CD4-positive, alpha-beta T cell treated with Interferon gamma for 1 hour (primary cell): Measurements from ENCODE around the gene CCNT1.
"Not testable (repeated sequence)": the region's sequence is repeated elsewhere in the genome, so short reads cannot be mapped to it uniquely, and the experiment has no call there.

ENCODE experiments used
- DNase-seq: peaks from one replicate; pipeline ENCODE4 v3.0.0-alpha.2; 2020

The CCNT1 gene

GRCh38 chr12:48690990-48691389 lies 25.5 kb downstream of the CCNT1 start:
- DNase-seq, result no peak

- no peak for DNase-seq
These were observed 26.1 kb downstream of the CCNT1 start for GRCh38 chr12:48690436-48690835.

- DNase-seq, result no peak
These were observed 27.7 kb downstream of the CCNT1 start for GRCh38 chr12:48688836-48689235.

- no peak for DNase-seq
These were observed 28.9 kb downstream of the CCNT1 start for GRCh38 chr12:48687592-48687991.

GRCh38 chr12:48686615-48687334 lies 29.7 kb downstream of the CCNT1 start:
- DNase-seq, result no peak

- no peak for DNase-seq
These were observed 30.4 kb downstream of the CCNT1 start for GRCh38 chr12:48686037-48686595.

GRCh38 chr12:48683534-48683933 lies 33.0 kb downstream of the CCNT1 start:
- no peak for DNase-seq

GRCh38 chr12:48682927-48683326 lies 33.6 kb downstream of the CCNT1 start:
- DNase-seq, result no peak

GRCh38 chr12:48682533-48682905 lies 34.0 kb downstream of the CCNT1 start:
- DNase-seq, result not testable (repeated sequence)

- peak; percentile 96 for DNase-seq
These were observed 34.6 kb downstream of the CCNT1 start, which contains the start of gene KANSL2 for GRCh38 chr12:48681710-48682532. TSS of gene KANSL2 (minus strand) at chr12:48682238. CDS start at chr12:48681632, 606 bp downstream.

- no peak for DNase-seq
These were observed 35.2 kb downstream of the CCNT1 start for GRCh38 chr12:48681399-48681709.

GRCh38 chr12:48680861-48681260 lies 35.6 kb downstream of the CCNT1 start:
- DNase-seq, result no peak

GRCh38 chr12:48678551-48679185 lies 37.8 kb downstream of the CCNT1 start:
- DNase-seq, result no peak

- DNase-seq, result no peak
These were observed 45.2 kb downstream of the CCNT1 start for GRCh38 chr12:48671231-48671856.

GRCh38 chr12:48668996-48669395 lies 47.5 kb downstream of the CCNT1 start:
- DNase-seq, result no peak

- no peak for DNase-seq
These were observed 56.6 kb downstream of the CCNT1 start for GRCh38 chr12:48659863-48660262.

GRCh38 chr12:48651681-48652080 lies 64.8 kb downstream of the CCNT1 start:
- DNase-seq, result no peak

- DNase-seq, result not testable (repeated sequence)
These were observed 71.2 kb downstream of the CCNT1 start for GRCh38 chr12:48645354-48645753.

GRCh38 chr12:48643011-48643410 lies 73.5 kb downstream of the CCNT1 start:
- no peak for DNase-seq

- DNase-seq, result not testable (repeated sequence)
These were observed 74.6 kb downstream of the CCNT1 start for GRCh38 chr12:48641752-48642555.

GRCh38 chr12:48640854-48641253 lies 75.7 kb downstream of the CCNT1 start:
- DNase-seq, result no peak

- no peak for DNase-seq
These were observed 76.1 kb downstream of the CCNT1 start for GRCh38 chr12:48640428-48640827.
